Mucosa of descending colon (tissue), 3 donors: Measurements from ENCODE around the gene SLF1. TPM values are rescaled to one million over a fixed set of nuclear protein-coding genes. Genes with fewer than 3 reads are reported as not detected.

Experiments used
- ATAC-seq: fragments of 200-7000 bp; cut with Tn5 transposase; one replicate; pipeline ENCODE4 v1.9.1; 2020; ENCODE audit warnings: mild to moderate bottlenecking, moderate library complexity
- DNase-seq, 3 donors: peaks; one replicate each; pipeline ENCODE4 v3.0.0-alpha.2; 2020
- H3K36me3 ChIP-seq: fragments of 200-600 bp; one replicate; pipeline ENCODE4 v1.8.0; 2021; ENCODE audit warnings: low read depth, mild to moderate bottlenecking
- H3K4me1 ChIP-seq: fragments of 200-600 bp; one replicate; pipeline ENCODE4 v1.8.0; 2021; ENCODE audit warnings: low read depth, mild to moderate bottlenecking
- H3K4me3 ChIP-seq: fragments of 200-600 bp; one replicate; pipeline ENCODE4 v1.8.0; 2021; ENCODE audit warnings: mild to moderate bottlenecking
- H3K9me3 ChIP-seq: fragments of 200-600 bp; one replicate; pipeline ENCODE4 v1.8.0; 2021; ENCODE audit warnings: mild to moderate bottlenecking
- intact Hi-C, 2 donors: fragments of 100-400 bp; cut with DNase I in 1 of 2; cut with micrococcal nuclease in 1 of 2; formaldehyde crosslinking; loops; one replicate each; pipeline versions ENCODE4 v1.11.0 to v1.11.1; 2022; cut with DNase I, micrococcal nuclease
- total RNA-seq, 3 donors: library from RNA; stranded (reverse); fragmentation: NEBNext Ultra II Directional in 2 of 3; extraction: Animal tissue kit (Norgen Biotek cat#: 25700) in 2 of 3; gene quantifications; one replicate each; pipeline versions ENCODE4 v1.2.1 to v1.2.4, GENCODE V29; 2021 to 2023
- TF ChIP-seq, protein P1 (sequence below): fragments of 200-600 bp; IDR thresholded peaks from one replicate; pipeline ENCODE4 v1.8.0; 2022; ENCODE audit warnings: antibody characterized with exemption, mild to moderate bottlenecking
- donor health status: DM: no; HTN: no; CAD: no; lungs with moderate emphysema.
- donor health status: DM: no; HTN: no; CAD: no.
- donor health status: DM: no; HTN: yes; CAD: no.

Gene SLF1
- total RNA-seq, 3 donors from 2014 or later = 4.8 to 6.6 (median 6.2) TPM

DNA sequence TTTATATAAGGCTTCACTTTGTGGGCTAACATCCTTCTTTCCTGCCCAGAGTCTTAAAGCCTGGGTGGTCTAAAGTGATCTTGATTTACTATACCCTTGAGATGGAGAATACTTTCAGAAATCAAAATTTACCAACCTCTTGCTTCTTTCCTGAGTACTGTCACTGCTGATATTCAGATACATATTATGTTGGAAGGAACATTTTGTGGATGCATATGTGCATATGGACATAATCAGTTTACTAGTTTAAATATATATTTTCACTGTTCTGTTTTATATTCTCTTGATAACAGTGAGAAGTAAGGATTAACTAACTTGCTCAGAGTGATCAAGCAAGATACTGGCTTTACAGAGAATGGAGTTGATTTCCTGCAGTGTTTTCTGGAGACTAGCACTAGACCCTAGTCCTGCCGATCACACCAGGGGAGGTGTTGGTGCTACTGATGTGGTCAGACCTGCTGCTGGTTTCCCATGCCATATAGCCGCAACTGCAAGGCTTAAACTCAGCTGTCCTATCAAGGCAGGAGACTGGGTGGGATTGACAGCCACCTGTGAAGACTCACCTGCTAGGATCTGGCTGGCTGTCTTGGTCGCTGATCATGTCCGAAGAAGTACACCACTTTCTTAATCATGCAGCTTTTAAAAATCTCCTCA is 57.6 kb downstream of the SLF1 start:
- DNase-seq = no peak
- TF ChIP-seq, protein P1, sequence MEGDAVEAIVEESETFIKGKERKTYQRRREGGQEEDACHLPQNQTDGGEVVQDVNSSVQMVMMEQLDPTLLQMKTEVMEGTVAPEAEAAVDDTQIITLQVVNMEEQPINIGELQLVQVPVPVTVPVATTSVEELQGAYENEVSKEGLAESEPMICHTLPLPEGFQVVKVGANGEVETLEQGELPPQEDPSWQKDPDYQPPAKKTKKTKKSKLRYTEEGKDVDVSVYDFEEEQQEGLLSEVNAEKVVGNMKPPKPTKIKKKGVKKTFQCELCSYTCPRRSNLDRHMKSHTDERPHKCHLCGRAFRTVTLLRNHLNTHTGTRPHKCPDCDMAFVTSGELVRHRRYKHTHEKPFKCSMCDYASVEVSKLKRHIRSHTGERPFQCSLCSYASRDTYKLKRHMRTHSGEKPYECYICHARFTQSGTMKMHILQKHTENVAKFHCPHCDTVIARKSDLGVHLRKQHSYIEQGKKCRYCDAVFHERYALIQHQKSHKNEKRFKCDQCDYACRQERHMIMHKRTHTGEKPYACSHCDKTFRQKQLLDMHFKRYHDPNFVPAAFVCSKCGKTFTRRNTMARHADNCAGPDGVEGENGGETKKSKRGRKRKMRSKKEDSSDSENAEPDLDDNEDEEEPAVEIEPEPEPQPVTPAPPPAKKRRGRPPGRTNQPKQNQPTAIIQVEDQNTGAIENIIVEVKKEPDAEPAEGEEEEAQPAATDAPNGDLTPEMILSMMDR = no peak
- H3K4me3 ChIP-seq = no peak overlapping the region
- H3K9me3 ChIP-seq = no peaks in the 10 kb centered on the region
- intact Hi-C loops = no loop called here
- no peak for ATAC-seq
- no peaks in the 10 kb centered on the region for H3K36me3 ChIP-seq
- H3K4me1 ChIP-seq = no peaks in the 10 kb centered on the region

DNA sequence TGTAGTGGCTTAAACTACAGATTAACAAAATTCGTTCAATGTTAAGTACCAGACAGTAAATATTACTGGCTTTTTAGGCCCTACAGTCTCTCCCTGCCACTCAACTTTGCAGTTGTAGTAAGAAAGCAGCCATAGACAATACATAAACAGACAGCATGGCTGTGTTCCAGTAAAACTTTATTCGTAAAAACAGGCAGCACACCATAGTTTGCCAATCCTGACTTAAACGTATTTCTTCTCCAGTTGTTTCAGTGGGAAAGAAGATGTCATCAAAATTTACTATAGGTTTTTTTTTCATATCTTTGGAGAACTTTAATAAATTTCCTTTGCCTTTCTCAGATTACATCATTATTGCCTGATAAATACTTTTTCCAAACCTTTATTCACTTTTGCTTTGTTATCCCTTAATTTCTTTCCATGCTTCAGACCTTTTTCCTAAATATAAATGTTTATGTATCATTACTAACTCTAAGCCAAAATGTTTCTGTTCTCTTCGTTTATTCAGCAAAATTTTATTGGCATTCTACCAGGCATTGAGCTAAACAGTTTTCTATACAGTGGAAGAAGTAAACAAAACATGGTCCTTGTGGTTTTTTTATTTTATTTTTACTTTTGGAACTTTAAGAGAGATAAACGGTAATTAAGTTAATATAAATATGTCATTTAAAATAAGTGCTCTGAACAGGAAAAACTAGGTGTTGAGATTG is 64.5 kb downstream of the SLF1 start:
- no peak for DNase-seq
- ATAC-seq = no peak
- H3K9me3 ChIP-seq = no peaks in the 10 kb centered on the region

DNA sequence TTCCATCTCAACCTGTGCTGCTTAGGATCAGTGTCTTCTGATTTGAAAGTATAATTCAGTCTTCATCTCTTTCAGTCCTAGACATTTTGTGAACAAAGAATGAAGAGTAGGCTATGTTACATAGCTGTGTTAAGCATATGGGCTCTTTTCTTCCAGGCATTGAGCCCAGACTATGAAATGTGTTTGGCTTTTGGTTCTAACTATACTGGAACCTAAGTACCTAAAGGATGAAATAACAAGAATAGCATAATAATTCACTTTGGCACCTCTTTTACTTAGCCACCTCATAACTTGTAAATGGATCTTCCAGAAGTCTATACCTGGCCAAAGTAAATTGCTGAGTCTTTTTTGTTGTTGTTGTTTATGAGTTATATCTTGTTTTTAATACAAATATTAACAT is 71.4 kb downstream of the SLF1 start:
- DNase-seq (no peak), ATAC-seq (no peak)
- no peaks in the 10 kb centered on the region for H3K36me3 ChIP-seq
- no peaks in the 10 kb centered on the region for H3K4me1 ChIP-seq
- TF ChIP-seq, protein P1 = no peak
- H3K4me3 ChIP-seq = no peak overlapping the region
- intact Hi-C loops = no loop called here
- no peaks in the 10 kb centered on the region for H3K9me3 ChIP-seq

More for the DNA sequence above, 64.5 kb downstream of the SLF1 start:
- Histone ChIP-seq H3K4me1 (no peaks in the 10 kb centered on the region), H3K4me3 (no peak overlapping the region), H3K36me3 (no peaks in the 10 kb centered on the region)
- intact Hi-C loops = no loop called here
- TF ChIP-seq, protein P1 = no peak

DNA sequence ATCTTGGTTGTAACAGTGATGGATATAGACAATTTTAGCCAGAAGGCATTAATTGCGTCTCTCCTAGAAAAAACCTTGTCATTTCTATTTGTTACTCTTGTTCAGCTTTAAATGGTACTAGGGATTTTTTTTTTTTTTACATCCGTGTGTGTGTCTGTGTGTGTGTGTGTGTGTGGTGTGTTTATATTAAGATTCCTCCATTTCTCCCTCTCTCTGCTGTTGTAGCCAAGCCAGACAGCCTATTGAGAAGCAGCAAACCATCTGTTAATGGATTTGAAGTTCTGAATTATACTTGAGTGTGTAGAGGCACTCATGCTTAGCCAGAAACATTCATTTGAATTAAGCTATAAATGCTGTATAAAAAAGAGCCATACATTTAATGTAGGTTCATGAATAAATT is 72.3 kb downstream of the SLF1 start:
- Histone ChIP-seq H3K4me1 (no peaks in the 10 kb centered on the region), H3K4me3 (no peak overlapping the region), H3K9me3 (no peaks in the 10 kb centered on the region), H3K36me3 (no peaks in the 10 kb centered on the region)
- ATAC-seq (no peak), DNase-seq (no peak)
- intact Hi-C loops = no loop called here
- TF ChIP-seq, protein P1 = no peak

DNA sequence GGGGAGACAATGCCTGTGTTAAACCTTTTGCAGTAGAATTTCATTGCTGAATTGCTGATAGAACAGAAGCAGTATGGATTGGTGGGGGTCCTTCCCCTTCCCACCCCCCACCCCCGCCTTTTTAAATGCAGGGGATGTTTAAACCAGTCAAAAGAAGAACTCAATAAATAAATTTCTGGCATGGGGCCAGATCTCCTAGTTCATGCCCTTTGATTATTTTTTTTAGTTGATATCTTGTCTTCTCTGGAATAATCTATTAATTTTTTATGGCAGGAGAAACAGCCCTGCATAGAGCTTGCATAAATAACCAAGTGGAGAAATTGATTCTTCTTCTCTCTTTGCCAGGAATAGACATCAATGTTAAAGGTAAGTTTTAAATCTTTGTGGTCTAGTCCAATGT is 72.8 kb downstream of the SLF1 start:
- ATAC-seq (no peak), DNase-seq (no peak)
- Histone ChIP-seq H3K4me3 (no peak overlapping the region), H3K9me3 (no peaks in the 10 kb centered on the region), H3K4me1 (no peaks in the 10 kb centered on the region), H3K36me3 (no peaks in the 10 kb centered on the region)
- intact Hi-C loops = no loop called here
- TF ChIP-seq, protein P1 = no peak
